Measurements from ENCODE around the gene RAB17. TPM values are rescaled to one million over a fixed set of nuclear protein-coding genes. Genes with fewer than 3 reads are reported as not detected.

Gene RAB17
- total and polyA plus RNA-seq, 12 donors = 1.9 to 7.6 (median 4.8) TPM

GRCh38 chr2:237602409-237602808 is 11.9 kb upstream of the RAB17 start:
- DNase-seq (no peak), ATAC-seq (no peak)
- H3K27ac ChIP-seq = no peak overlapping the region
- no peak overlapping the region for H3K4me3 ChIP-seq
- no peaks in the 10 kb centered on the region for H3K36me3 ChIP-seq
- WGBS, 2 donors = 88 to 92% methylated on average over 7 of the region's 7 CpGs
- intact Hi-C loops (cut with DNase I) = loop anchor here in 7 of 10 donors (5.0 to 10.0 kb wide), 4 partner anchors 62 to 145 kb away; no protein-coding TSS in a partner anchor
- no peaks in the 10 kb centered on the region for H3K9me3 ChIP-seq
- peaks cover 6 to 50% (median 37%) of the 10 kb centered on the region in 9 donors for H3K4me1 ChIP-seq
- TF ChIP-seq CTCF (IDR thresholded peaks at IDR 0.05) = no peak
- H3K27me3 ChIP-seq = no peaks in the 10 kb centered on the region

GRCh38 chr2:237601453-237602116 is 11.1 kb upstream of the RAB17 start:
- DNase-seq = no peak
- intact Hi-C loops (cut with DNase I) = loop anchor here in 7 of 10 donors (5.0 to 10.0 kb wide), 4 partner anchors 63 to 146 kb away; no protein-coding TSS in a partner anchor
- H3K27ac ChIP-seq = peak overlapping the region in 7 of 10 donors; percentile 80 to 95 (median 89)
- peak in 4 of 9 donors; percentile 9 to 36 (median 30) for TF ChIP-seq CTCF (IDR thresholded peaks at IDR 0.05)
- H3K27me3 ChIP-seq = no peaks in the 10 kb centered on the region
- peaks cover 6 to 50% (median 37%) of the 10 kb centered on the region in 9 donors for H3K4me1 ChIP-seq
- no peaks in the 10 kb centered on the region for H3K9me3 ChIP-seq
- H3K36me3 ChIP-seq = no peaks in the 10 kb centered on the region
- 59 to 63% methylated on average over 14 of the region's 14 CpGs for WGBS, 2 donors
- peak in 3 of 8 donors; percentile 6 to 15 (median 7) for ATAC-seq
- H3K4me3 ChIP-seq = no peak overlapping the region

- peak; percentile 77 to 88 (median 84) for ATAC-seq
- intact Hi-C loops (cut with DNase I) = loop anchor here in 7 of 10 donors (5.0 to 10.0 kb wide), 4 partner anchors 64 to 147 kb away; no protein-coding TSS in a partner anchor
- H3K4me3 ChIP-seq = peak overlapping the region in 5 of 10 donors; percentile 29 to 40 (median 37)
- no peaks in the 10 kb centered on the region for H3K27me3 ChIP-seq
- peak; percentile 52 to 76 for DNase-seq
- H3K36me3 ChIP-seq = no peaks in the 10 kb centered on the region
- no peaks in the 10 kb centered on the region for H3K9me3 ChIP-seq
- peaks cover 8 to 55% (median 37%) of the 10 kb centered on the region in 9 donors for H3K4me1 ChIP-seq
- H3K27ac ChIP-seq = peak overlapping the region; percentile 31 to 95 (median 86)
- TF ChIP-seq CTCF (IDR thresholded peaks at IDR 0.05) = peak in 6 of 9 donors; percentile 35 to 76 (median 56)
- 19 to 36% methylated on average over 16 of the region's 16 CpGs for WGBS, 2 donors
These were observed 9.8 kb upstream of the RAB17 start for GRCh38 chr2:237600205-237600846.

- intact Hi-C loops (cut with DNase I) = loop anchor here in 8 of 10 donors (5.0 to 10.0 kb wide), 5 partner anchors 63 to 148 kb away; no protein-coding TSS in a partner anchor
- H3K27ac ChIP-seq = peak overlapping the region; percentile 31 to 95 (median 86)
- DNase-seq (no peak), ATAC-seq (no peak)
- no peaks in the 10 kb centered on the region for H3K9me3 ChIP-seq
- 59 to 68% methylated on average over 9 of the region's 9 CpGs for WGBS, 2 donors
- no peak for TF ChIP-seq CTCF (IDR thresholded peaks at IDR 0.05)
- H3K4me1 ChIP-seq = peaks cover 10 to 62% (median 43%) of the 10 kb centered on the region in 9 donors
- H3K4me3 ChIP-seq = peak overlapping the region in 5 of 10 donors; percentile 29 to 40 (median 37)
- no peaks in the 10 kb centered on the region for H3K36me3 ChIP-seq
- H3K27me3 ChIP-seq = no peaks in the 10 kb centered on the region
These were observed 9.1 kb upstream of the RAB17 start for GRCh38 chr2:237599465-237600110.

Measured in heart right ventricle (tissue), 16 donors.